ENCODE results near the gene NCOA5. TPM values are rescaled to one million over a fixed set of nuclear protein-coding genes. Genes with fewer than 3 reads are reported as not detected.

The NCOA5 gene
- total RNA-seq, 1 donor, result 14.5 TPM

DNA sequence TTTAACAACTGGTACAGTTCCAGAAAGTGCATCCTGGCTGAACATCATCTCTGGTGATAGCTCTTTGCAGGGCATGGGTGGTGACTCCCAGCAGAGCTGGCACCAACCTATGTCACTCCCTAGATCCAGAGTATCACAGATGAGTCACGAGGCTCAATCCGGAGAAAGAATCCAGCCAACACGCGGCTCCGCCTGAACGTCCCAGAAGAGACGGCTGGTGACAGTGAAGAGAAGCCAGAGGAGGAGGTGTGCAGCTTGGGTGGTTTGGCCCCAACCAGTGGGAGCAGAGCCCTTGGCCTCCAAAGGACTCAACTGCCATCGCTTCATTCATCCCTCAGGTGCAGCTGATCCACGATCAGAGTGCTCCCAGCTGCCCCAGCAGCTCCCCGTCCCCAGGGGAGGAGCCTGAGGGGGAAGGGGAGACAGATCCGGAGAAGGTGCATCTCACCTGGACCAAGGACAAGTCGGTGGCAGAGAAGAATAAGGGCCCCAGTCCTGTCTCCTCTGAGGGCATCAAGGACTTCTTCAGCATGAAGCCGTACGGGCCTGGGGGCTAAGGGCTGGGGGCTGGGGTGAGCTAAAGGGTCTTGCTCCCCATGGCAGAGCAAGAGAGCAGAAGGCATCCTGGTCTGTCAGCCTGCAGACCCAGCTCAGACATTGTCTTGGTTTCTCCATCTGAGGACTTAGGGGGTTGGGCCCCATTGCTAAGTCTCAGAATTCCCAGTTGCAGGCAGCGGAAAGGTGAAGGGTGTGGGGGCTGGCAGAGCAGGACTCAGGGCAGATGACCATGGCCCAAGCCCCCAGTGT is 33.5 kb downstream of the NCOA5 start:
- peaks cover 5% of the 10 kb centered on the region for H3K36me3 ChIP-seq (ENCODE audit: insufficient read depth, low read length)
- TF ChIP-seq, protein P1, sequence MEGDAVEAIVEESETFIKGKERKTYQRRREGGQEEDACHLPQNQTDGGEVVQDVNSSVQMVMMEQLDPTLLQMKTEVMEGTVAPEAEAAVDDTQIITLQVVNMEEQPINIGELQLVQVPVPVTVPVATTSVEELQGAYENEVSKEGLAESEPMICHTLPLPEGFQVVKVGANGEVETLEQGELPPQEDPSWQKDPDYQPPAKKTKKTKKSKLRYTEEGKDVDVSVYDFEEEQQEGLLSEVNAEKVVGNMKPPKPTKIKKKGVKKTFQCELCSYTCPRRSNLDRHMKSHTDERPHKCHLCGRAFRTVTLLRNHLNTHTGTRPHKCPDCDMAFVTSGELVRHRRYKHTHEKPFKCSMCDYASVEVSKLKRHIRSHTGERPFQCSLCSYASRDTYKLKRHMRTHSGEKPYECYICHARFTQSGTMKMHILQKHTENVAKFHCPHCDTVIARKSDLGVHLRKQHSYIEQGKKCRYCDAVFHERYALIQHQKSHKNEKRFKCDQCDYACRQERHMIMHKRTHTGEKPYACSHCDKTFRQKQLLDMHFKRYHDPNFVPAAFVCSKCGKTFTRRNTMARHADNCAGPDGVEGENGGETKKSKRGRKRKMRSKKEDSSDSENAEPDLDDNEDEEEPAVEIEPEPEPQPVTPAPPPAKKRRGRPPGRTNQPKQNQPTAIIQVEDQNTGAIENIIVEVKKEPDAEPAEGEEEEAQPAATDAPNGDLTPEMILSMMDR (IDR thresholded peaks at IDR 0.05; ENCODE audit: extremely low read depth, low read depth, low read length), result no peak
- H3K4me3 ChIP-seq (ENCODE audit: insufficient read depth, low read length), result no peak overlapping the region
- H3K79me2 ChIP-seq (ENCODE audit: insufficient read depth, low read length), result no peaks in the 10 kb centered on the region
- H3K4me2 ChIP-seq (ENCODE audit: insufficient read depth, low read length), result no peak overlapping the region
- H3K9me3 ChIP-seq (ENCODE audit: low read depth, low read length), result no peaks in the 10 kb centered on the region
- H3K4me1 ChIP-seq (ENCODE audit: insufficient read depth, low read length), result peaks cover 6% of the 10 kb centered on the region
- no peak overlapping the region for H2AFZ ChIP-seq (ENCODE audit: low read length)
- peak; percentile 69 for DNase-seq (ENCODE audit: insufficient read length, low spot score, missing footprints)
- H3K27ac ChIP-seq (ENCODE audit: low read depth, low read length), result no peak overlapping the region
- peaks cover 20% of the 10 kb centered on the region for H3K27me3 ChIP-seq (ENCODE audit: insufficient read depth, low read length)
- H4K20me1 ChIP-seq (ENCODE audit: insufficient read depth, low read length), result peaks cover 45% of the 10 kb centered on the region

DNA sequence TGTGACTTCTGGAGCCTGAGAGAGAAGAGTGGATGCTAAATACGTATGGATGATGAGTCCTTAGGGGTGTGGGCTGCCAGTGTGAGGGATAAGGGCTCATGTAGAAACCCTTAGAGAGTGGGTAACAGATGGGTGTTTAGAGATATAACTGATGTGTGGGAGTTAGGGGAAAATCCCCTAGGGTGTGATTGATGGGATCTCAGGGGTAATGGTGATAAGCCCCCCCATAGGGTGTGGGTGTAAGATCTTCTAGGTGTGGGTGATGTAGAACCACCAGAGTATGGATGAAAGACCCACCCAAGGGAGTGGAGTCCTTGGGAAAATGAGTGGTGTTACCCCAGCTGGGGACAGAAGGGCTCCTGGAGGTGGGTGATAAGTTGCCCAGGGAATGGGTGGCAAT is 34.5 kb downstream of the NCOA5 start:
- Histone ChIP-seq H3K4me1 (ENCODE audit: insufficient read depth, low read length) (peaks cover 6% of the 10 kb centered on the region), H4K20me1 (ENCODE audit: insufficient read depth, low read length) (peaks cover 36% of the 10 kb centered on the region), H3K9me3 (ENCODE audit: low read depth, low read length) (no peaks in the 10 kb centered on the region), H3K79me2 (ENCODE audit: insufficient read depth, low read length) (no peaks in the 10 kb centered on the region), H3K27me3 (ENCODE audit: insufficient read depth, low read length) (peaks cover 20% of the 10 kb centered on the region), H3K27ac (ENCODE audit: low read depth, low read length) (no peak overlapping the region), H3K4me3 (ENCODE audit: insufficient read depth, low read length) (no peak overlapping the region), H3K4me2 (ENCODE audit: insufficient read depth, low read length) (no peak overlapping the region), H3K36me3 (ENCODE audit: insufficient read depth, low read length) (no peaks in the 10 kb centered on the region), H2AFZ (ENCODE audit: low read length) (no peak overlapping the region)
- DNase-seq (ENCODE audit: insufficient read length, low spot score, missing footprints), result no peak
- TF ChIP-seq, protein P1 (IDR thresholded peaks at IDR 0.05; ENCODE audit: extremely low read depth, low read depth, low read length), result no peak

DNA sequence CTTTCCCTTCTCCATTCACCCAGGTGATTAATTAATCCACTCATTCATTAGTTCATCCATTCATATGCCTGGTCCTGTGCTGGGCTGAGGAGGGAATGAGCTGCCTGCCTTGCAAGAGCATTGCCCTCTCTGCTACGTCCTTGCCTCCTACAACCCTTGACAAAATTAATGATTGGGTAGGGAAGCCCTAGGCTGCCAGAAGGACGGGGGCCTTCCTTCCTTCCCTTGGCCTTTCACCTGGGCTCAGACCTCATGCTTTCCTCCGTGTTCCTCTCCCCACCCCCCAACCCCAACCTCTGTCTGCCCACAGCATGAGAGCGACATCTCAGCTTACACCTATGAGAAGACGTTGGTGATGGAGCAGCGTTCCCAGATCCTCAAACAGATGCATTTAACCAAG is 35.2 kb downstream of the NCOA5 start:
- TF ChIP-seq, protein P1 (IDR thresholded peaks at IDR 0.05; ENCODE audit: extremely low read depth, low read depth, low read length), result no peak
- no peaks in the 10 kb centered on the region for H3K36me3 ChIP-seq (ENCODE audit: insufficient read depth, low read length)
- no peak overlapping the region for H3K27ac ChIP-seq (ENCODE audit: low read depth, low read length)
- no peaks in the 10 kb centered on the region for H3K79me2 ChIP-seq (ENCODE audit: insufficient read depth, low read length)
- no peaks in the 10 kb centered on the region for H3K9me3 ChIP-seq (ENCODE audit: low read depth, low read length)
- H3K4me2 ChIP-seq (ENCODE audit: insufficient read depth, low read length), result no peak overlapping the region
- no peak for DNase-seq (ENCODE audit: insufficient read length, low spot score, missing footprints)
- peaks cover 32% of the 10 kb centered on the region for H4K20me1 ChIP-seq (ENCODE audit: insufficient read depth, low read length)
- no peak overlapping the region for H2AFZ ChIP-seq (ENCODE audit: low read length)
- H3K4me3 ChIP-seq (ENCODE audit: insufficient read depth, low read length), result no peak overlapping the region
- peaks cover 23% of the 10 kb centered on the region for H3K27me3 ChIP-seq (ENCODE audit: insufficient read depth, low read length)
- H3K4me1 ChIP-seq (ENCODE audit: insufficient read depth, low read length), result peaks cover 6% of the 10 kb centered on the region

DNA sequence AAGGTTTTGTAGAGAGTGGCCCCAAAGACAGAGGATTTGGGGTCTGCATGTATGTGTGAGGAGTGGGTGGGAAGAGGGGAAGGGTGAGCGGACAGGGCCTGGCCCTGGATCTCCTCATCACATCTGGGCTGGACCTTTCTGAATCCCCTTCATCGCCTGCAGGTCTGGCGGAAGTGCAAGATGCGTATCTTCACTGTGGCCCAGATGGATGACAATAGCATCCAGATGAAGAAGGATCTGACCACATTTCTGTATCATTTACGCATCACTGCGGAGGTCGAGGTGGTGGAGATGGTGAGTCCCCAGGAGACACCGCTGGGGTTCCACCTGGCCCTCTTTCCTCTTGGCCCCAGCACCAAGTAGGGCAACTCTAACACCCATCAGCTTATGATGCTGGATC is 36.3 kb downstream of the NCOA5 start:
- Histone ChIP-seq H3K4me1 (ENCODE audit: insufficient read depth, low read length) (peaks cover 5% of the 10 kb centered on the region), H3K36me3 (ENCODE audit: insufficient read depth, low read length) (no peaks in the 10 kb centered on the region), H4K20me1 (ENCODE audit: insufficient read depth, low read length) (peaks cover 22% of the 10 kb centered on the region), H3K27ac (ENCODE audit: low read depth, low read length) (no peak overlapping the region), H3K4me2 (ENCODE audit: insufficient read depth, low read length) (no peak overlapping the region), H2AFZ (ENCODE audit: low read length) (no peak overlapping the region), H3K4me3 (ENCODE audit: insufficient read depth, low read length) (no peak overlapping the region), H3K79me2 (ENCODE audit: insufficient read depth, low read length) (no peaks in the 10 kb centered on the region), H3K27me3 (ENCODE audit: insufficient read depth, low read length) (peaks cover 26% of the 10 kb centered on the region), H3K9me3 (ENCODE audit: low read depth, low read length) (no peaks in the 10 kb centered on the region)
- TF ChIP-seq, protein P1 (IDR thresholded peaks at IDR 0.05; ENCODE audit: extremely low read depth, low read depth, low read length), result no peak
- peak; percentile 5 for DNase-seq (ENCODE audit: insufficient read length, low spot score, missing footprints)

Data from osteoblast (primary cell).